ENCODE data around the gene ANK3.

DNA sequence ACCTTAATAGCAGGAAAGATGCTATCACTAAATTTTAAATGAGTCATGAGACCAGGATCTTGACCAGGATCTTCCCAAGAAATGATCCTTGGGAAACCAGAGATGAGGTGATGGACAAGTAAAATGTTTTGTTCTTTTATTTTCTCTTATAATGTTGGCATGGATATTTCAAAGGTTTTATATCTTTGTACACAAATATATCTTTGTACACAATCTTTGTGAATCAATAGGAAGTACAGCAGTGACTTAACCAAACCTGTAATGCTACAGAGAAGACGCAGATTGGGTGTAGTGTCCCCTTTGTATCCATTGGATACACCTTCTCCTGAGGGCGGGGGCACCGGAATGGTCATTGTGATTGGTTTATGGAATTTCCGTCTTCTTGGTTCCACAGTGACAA, 303.3 kb downstream of the ANK3 start:
- TF ChIP-seq POLR2AphosphoS5 (IDR thresholded peaks at IDR 0.05; ENCODE audit: insufficient read depth in 1 of 2, low read depth in 1 of 2): no peak
- TF ChIP-seq, protein P1, sequence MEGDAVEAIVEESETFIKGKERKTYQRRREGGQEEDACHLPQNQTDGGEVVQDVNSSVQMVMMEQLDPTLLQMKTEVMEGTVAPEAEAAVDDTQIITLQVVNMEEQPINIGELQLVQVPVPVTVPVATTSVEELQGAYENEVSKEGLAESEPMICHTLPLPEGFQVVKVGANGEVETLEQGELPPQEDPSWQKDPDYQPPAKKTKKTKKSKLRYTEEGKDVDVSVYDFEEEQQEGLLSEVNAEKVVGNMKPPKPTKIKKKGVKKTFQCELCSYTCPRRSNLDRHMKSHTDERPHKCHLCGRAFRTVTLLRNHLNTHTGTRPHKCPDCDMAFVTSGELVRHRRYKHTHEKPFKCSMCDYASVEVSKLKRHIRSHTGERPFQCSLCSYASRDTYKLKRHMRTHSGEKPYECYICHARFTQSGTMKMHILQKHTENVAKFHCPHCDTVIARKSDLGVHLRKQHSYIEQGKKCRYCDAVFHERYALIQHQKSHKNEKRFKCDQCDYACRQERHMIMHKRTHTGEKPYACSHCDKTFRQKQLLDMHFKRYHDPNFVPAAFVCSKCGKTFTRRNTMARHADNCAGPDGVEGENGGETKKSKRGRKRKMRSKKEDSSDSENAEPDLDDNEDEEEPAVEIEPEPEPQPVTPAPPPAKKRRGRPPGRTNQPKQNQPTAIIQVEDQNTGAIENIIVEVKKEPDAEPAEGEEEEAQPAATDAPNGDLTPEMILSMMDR (IDR thresholded peaks at IDR 0.05): no peak

All from vagina (tissue), 2 donors.